Smooth muscle cell (in vitro differentiated cells): ENCODE data around the gene TTC6. TPM values are rescaled to one million over a fixed set of nuclear protein-coding genes. Genes with fewer than 3 reads are reported as not detected.

Experiments
- DNase-seq: peaks from one replicate; lab custom pipeline; 2025; ENCODE audit not compliant: unreplicated experiment; lab: John Stamatoyannopoulos, UW
- H2AFZ ChIP-seq: fragments of 200-600 bp; sonication (generic); 2 replicates; pipeline ENCODE4 v1.6.0; 2016; ENCODE audit warnings: antibody characterized with exemption, low read depth, mild to moderate bottlenecking
- H3F3A ChIP-seq: fragments of 200-600 bp; sonication (generic); 2 replicates; pipeline ENCODE4 v1.6.0; 2017; ENCODE audit warnings: antibody characterized with exemption, low read depth
- H3K27ac ChIP-seq: fragments of 200-600 bp; sonication (generic); 2 replicates; pipeline ENCODE4 v1.5.1; 2016; ENCODE audit warnings: low read depth, mild to moderate bottlenecking
- H3K27me3 ChIP-seq: fragments of 200-600 bp; sonication (generic); 2 replicates; pipeline ENCODE4 v1.6.1; 2016; ENCODE audit warnings: low read depth, mild to moderate bottlenecking
- H3K36me3 ChIP-seq: fragments of 200-600 bp; sonication (generic); 2 replicates; pipeline ENCODE4 v1.5.1; 2016; ENCODE audit warnings: low read depth
- H3K4me1 ChIP-seq: fragments of 200-600 bp; sonication (generic); 2 replicates; pipeline ENCODE4 v1.5.1; 2016; ENCODE audit warnings: low read depth
- H3K4me2 ChIP-seq: fragments of 200-600 bp; sonication (generic); 2 replicates; pipeline ENCODE4 v1.6.0; 2016; ENCODE audit warnings: mild to moderate bottlenecking
- H3K4me3 ChIP-seq: fragments of 200-600 bp; sonication (generic); 2 replicates; pipeline ENCODE4 v1.5.1; 2016; ENCODE audit warnings: mild to moderate bottlenecking
- H3K79me2 ChIP-seq: fragments of 200-600 bp; sonication (generic); 2 replicates; pipeline ENCODE4 v1.6.0; 2016; ENCODE audit warnings: low read depth, mild to moderate bottlenecking
- H3K9ac ChIP-seq: fragments of 200-600 bp; sonication (generic); 2 replicates; pipeline ENCODE4 v1.6.0; 2016; ENCODE audit warnings: low read depth
- H3K9me3 ChIP-seq: fragments of 200-600 bp; sonication (generic); replicated peaks from 2 replicates; pipeline ENCODE4 v1.5.1; 2016; ENCODE audit warnings: low read depth
- H4K20me1 ChIP-seq: fragments of 200-600 bp; sonication (generic); 2 replicates; pipeline ENCODE4 v1.6.0; 2016; ENCODE audit warnings: low read depth
- WGBS: methylation state at CpG from one replicate; pipeline ENCODE4 v1.1.7; 2016; ENCODE audit warnings: low lambda C conversion rate; 5-methylcytosine and 5-hydroxymethylcytosine counted together
- polyA plus RNA-seq: library from polyadenylated mRNA; unstranded; fragments of >200 nt; fragmentation: Nextera tagmentation; extraction: Ambion mirVana; gene quantifications from 2 replicates; pipeline ENCODE4 v1.2.1, GENCODE V29; 2016
- total RNA-seq: library from RNA; depleted of rRNA; stranded (reverse); fragments of >200 nt; gene quantifications from 2 replicates; pipeline ENCODE4 v1.2.3, GENCODE V29; 2014
- TF ChIP-seq, protein P1 (sequence below): fragments of 200-600 bp; sonication (generic); IDR thresholded peaks from 2 replicates; pipeline ENCODE4 v1.5.1; 2017; ENCODE audit warnings: borderline replicate concordance, mild to moderate bottlenecking, antibody characterized with exemption; ENCODE audit not compliant: insufficient read depth, poor library complexity, severe bottlenecking

The TTC6 gene
- total and polyA plus RNA-seq, 2 experiments from 2014 or later: not detected

DNA sequence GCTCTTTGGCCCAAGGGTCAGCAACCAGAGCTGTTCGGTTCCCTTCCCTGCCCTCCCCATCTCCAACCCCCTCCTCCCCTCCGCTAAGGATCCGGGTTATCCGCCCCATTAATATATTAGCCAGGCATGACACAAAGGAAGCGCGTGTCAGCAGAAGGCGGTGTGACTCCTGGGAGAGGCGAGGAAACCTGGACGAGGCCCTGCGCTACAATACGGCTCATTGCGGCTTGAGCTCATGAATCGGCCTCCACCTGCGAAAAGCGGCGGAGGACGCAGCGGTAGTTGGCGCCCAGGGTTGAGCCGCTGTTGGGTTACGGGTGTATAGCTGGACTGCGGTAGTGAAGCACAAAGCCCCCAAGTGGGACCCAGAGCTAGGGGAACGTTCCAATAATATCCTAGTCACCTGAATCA is 10.3 kb upstream of the TTC6 start:
- Histone ChIP-seq H3K27me3 (peaks cover 100% of the 10 kb centered on the region), H3K79me2 (no peaks in the 10 kb centered on the region), H3F3A (no peaks in the 10 kb centered on the region), H3K9me3 (no peaks in the 10 kb centered on the region), H2AFZ (no peak overlapping the region), H3K4me3 (peak overlapping the region; percentile 20), H3K27ac (no peak overlapping the region), H3K4me1 (peaks cover 21% of the 10 kb centered on the region), H4K20me1 (no peaks in the 10 kb centered on the region), H3K9ac (no peak overlapping the region), H3K4me2 (peak overlapping the region; percentile 35), H3K36me3 (no peaks in the 10 kb centered on the region)
- DNase-seq: no peak
- 4% methylated on average over 23 of the region's 23 CpGs for WGBS
- TF ChIP-seq, protein P1, sequence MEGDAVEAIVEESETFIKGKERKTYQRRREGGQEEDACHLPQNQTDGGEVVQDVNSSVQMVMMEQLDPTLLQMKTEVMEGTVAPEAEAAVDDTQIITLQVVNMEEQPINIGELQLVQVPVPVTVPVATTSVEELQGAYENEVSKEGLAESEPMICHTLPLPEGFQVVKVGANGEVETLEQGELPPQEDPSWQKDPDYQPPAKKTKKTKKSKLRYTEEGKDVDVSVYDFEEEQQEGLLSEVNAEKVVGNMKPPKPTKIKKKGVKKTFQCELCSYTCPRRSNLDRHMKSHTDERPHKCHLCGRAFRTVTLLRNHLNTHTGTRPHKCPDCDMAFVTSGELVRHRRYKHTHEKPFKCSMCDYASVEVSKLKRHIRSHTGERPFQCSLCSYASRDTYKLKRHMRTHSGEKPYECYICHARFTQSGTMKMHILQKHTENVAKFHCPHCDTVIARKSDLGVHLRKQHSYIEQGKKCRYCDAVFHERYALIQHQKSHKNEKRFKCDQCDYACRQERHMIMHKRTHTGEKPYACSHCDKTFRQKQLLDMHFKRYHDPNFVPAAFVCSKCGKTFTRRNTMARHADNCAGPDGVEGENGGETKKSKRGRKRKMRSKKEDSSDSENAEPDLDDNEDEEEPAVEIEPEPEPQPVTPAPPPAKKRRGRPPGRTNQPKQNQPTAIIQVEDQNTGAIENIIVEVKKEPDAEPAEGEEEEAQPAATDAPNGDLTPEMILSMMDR: no peak

DNA sequence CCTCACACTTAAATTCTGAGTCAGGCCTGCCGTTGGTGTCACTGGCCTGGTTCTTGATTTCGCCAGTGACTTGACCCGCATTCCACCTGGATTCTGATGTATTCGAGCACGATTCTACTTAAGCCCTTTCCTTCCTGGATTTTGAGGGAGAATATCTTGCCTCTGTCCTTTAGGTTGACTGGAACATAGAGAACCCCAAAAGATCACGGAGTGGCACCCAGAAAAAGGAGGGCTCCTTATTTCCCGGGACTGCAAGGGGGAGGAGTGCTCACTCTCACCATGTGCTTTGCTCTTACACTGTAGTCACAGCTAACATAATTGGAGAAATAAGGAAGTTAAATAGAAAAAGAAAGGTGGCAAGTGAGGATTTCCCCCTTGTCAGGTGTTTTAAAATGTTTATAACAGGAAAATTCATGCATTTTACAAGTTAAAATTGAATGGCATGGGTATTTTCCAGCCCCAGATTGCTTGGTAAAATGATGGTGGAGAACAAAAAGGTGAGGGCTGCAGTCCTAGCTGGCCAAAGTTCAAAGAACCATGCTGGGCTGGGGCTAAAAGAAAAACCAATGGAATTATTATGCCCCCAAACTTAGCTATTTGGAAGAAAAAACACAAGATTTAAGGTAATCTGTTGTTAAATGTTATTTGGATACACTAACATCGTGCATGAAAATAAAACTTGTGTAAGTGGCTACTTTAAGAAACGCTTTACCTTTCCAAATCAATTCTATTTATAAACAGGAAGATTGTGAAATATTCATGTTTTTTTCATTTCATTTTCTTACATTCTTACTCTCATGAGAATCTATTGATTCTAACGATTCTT is 9.2 kb upstream of the TTC6 start:
- H3K27me3 ChIP-seq: peaks cover 100% of the 10 kb centered on the region

DNA sequence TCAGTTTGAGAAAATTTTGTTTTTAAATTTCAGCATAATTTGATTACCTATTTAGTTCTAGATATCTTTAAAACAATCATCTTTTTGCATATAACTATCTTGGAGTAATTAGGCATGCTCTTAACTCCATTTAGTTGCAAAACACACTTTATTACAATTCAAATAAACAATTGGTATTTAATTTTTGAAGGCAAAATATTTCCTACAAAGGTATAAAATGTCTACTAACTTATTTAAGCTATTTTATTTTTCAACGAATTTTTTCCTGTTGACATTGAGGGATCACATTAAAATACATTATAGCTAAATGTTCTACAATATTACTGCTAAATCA is 8.7 kb upstream of the TTC6 start:
- Histone ChIP-seq H2AFZ (no peak overlapping the region), H3K36me3 (no peaks in the 10 kb centered on the region), H3K4me3 (no peak overlapping the region), H3K9ac (no peak overlapping the region), H3K4me2 (no peak overlapping the region), H3K27me3 (peaks cover 100% of the 10 kb centered on the region), H3F3A (no peaks in the 10 kb centered on the region), H3K9me3 (no peaks in the 10 kb centered on the region), H3K27ac (no peak overlapping the region), H3K79me2 (no peaks in the 10 kb centered on the region), H3K4me1 (peaks cover 21% of the 10 kb centered on the region), H4K20me1 (no peaks in the 10 kb centered on the region)
- WGBS: 8% methylated on average over 1 of the region's 1 CpG
- DNase-seq: no peak
- TF ChIP-seq, protein P1: no peak

More for the DNA sequence above, 9.2 kb upstream of the TTC6 start:
- H3K4me2 ChIP-seq: no peak overlapping the region
- no peak overlapping the region for H2AFZ ChIP-seq
- no peaks in the 10 kb centered on the region for H3F3A ChIP-seq
- DNase-seq: no peak
- no peak overlapping the region for H3K27ac ChIP-seq
- 7% methylated on average over 10 of the region's 10 CpGs for WGBS
- H4K20me1 ChIP-seq: no peaks in the 10 kb centered on the region
- peaks cover 21% of the 10 kb centered on the region for H3K4me1 ChIP-seq
- no peak overlapping the region for H3K4me3 ChIP-seq
- H3K36me3 ChIP-seq: no peaks in the 10 kb centered on the region
- H3K9ac ChIP-seq: no peak overlapping the region
- H3K79me2 ChIP-seq: no peaks in the 10 kb centered on the region
- H3K9me3 ChIP-seq: no peaks in the 10 kb centered on the region
- TF ChIP-seq, protein P1: no peak
